GM20000 (cell line): ENCODE measurements around the gene FBXO38.

Experiments used
- DNase-seq: peaks from one replicate; pipeline ENCODE4 v3.0.0; 2012; ENCODE audit warnings: low spot score
- CTCF ChIP-seq: IDR thresholded peaks from 2 replicates; pipeline ENCODE4 v1.5.1; 2012; ENCODE audit warnings: mild to moderate bottlenecking, control low read depth; ENCODE audit errors: extremely low read depth, missing control alignments

Gene FBXO38

DNA sequence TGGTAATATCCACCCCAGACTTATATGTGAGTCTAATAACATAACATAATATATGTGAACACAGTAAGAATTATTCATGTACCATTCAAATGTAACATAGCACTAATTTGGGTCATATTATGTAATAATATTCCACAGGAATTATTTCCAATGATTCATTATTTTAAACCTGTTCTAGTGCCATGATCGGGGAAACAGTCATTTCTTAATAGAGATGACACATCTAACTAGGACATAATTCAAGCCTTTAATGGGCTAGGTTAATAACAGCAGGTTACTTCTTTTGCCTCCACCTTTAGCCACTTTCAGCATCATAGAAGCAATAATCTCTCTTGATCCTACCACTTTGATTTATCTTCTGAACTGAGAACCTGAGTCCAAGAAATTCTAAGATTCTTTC lies 36.1 kb upstream of the FBXO38 start:
- no peak for TF ChIP-seq CTCF
- DNase-seq = no peak

GRCh38 chr5:148352696-148353095 lies 31.1 kb upstream of the FBXO38 start:
- no peak for DNase-seq
- TF ChIP-seq CTCF = no peak

DNA sequence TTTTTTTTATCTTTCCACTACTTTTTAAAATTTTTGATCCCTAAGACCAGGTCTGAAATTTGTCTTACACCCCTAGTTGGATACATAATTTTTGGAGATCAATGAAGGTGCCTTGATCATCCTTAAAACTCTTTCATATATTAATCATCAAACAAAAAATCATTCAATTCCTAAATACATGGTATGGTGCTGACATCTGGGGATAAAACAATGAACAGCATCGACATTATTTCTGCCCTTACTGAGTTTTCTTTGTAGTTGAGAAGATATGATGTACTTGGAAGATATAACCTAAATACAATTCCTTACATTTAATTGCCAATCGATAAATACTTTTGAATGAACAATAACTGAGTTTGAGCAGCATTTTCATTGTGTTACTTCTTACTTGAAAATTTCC lies 30.1 kb upstream of the FBXO38 start:
- TF ChIP-seq CTCF = no peak
- DNase-seq = no peak

- DNase-seq = no peak
- TF ChIP-seq CTCF = no peak
These were observed 19.4 kb upstream of the FBXO38 start for GRCh38 chr5:148364343-148364742.

GRCh38 chr5:148368299-148368698 lies 15.5 kb upstream of the FBXO38 start:
- TF ChIP-seq CTCF = no peak
- DNase-seq = no peak

DNA sequence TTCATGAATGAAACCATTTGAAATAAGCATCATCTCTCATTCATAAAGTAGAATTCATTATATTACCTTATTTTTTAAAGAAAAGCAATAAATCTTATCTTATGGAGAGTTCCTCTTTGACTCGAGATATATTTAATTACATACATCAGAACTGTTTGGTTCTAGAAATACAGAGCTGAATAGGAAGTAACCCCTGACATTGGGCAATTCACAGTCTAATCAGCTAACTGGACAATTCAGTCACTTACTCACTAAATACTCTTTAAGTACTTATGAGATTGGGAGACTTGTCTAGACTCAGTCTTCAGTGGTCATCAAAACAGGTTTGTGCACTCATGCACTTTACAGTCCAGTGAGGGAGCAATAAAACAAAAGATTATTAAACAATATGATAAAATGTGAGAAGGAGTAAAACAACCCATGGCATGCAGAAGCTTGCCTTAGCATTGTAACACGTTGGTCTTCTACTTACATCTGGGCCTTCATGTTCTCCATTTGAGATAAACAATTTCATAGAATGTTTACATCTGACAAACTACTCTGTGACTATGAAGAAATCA lies 11.5 kb upstream of the FBXO38 start:
- TF ChIP-seq CTCF = no peak
- no peak for DNase-seq

- no peak for DNase-seq
- no peak for TF ChIP-seq CTCF
These were observed 10.9 kb upstream of the FBXO38 start for GRCh38 chr5:148372893-148373292.
